ENCODE data around the gene GLCCI1.

GRCh38 chr7:7964691-7965090 lies 3.9 kb upstream of the GLCCI1 start:
- no peak for TF ChIP-seq ZFP3 (CRISPR knock-in tag; IDR thresholded peaks at IDR 0.05)
- TF ChIP-seq ARNTL (CRISPR knock-in tag; IDR thresholded peaks at IDR 0.05; ENCODE audit: borderline replicate concordance, low read depth), result no peak
- no peak for TF ChIP-seq OSR1 (CRISPR knock-in tag; IDR thresholded peaks at IDR 0.05)
- TF ChIP-seq TOX (CRISPR knock-in tag; IDR thresholded peaks at IDR 0.05; ENCODE audit: borderline replicate concordance), result no peak

Data from SK-N-SH treated with all-trans-retinoic acid at 6 μM for 48 hours (cell line).